Endothelial cell of umbilical vein (primary cell): ENCODE results near the gene TMEM108. TPM values are rescaled to one million over a fixed set of nuclear protein-coding genes. Genes with fewer than 3 reads are reported as not detected.

ENCODE experiments used
- BruUV-seq: library from RNA; stranded (reverse); fragments of 400-500 nt; replicated peaks from 2 replicates; lab custom pipeline; 2021; lab: Mats Ljungman, UMichigan
- CTCF ChIA-PET: fragments of 300-600, 350-600 bp; sonication (Branson Sonifier 250); formaldehyde crosslinking; loops from one replicate; lab custom pipeline; 2021; ENCODE audit warnings: antibody characterized with exemption, inconsistent platforms; lab: Charles Lee
- POLR2A ChIA-PET: fragments of 300-600, 350-600 bp; sonication (Branson Sonifier 250); formaldehyde crosslinking; loops from one replicate; lab custom pipeline; 2021; ENCODE audit warnings: antibody characterized with exemption, inconsistent platforms; lab: Charles Lee
- DNase-seq: peaks from one replicate; pipeline ENCODE4 v3.0.0-alpha.2; 2011; ENCODE audit warnings: low read depth, low spot score
- FAIRE-seq: peaks from 2 replicates; lab custom pipeline; 2011; peaks lifted over from hg19 to GRCh38; lab: Jason Lieb, UNC
- H2AFZ ChIP-seq: 2 replicates; pipeline ENCODE4 v1.6.0; 2012; ENCODE audit warnings: low read depth, low read length, control low read depth, inconsistent platforms
- H3K27ac ChIP-seq: 2 replicates; pipeline ENCODE4 v1.5.1; 2011; ENCODE audit warnings: low read depth, mild to moderate bottlenecking, control low read depth, low read length, moderate library complexity; ENCODE audit not compliant: insufficient read depth
- H3K27me3 ChIP-seq, 2 experiments: 2 replicates each; pipeline versions ENCODE4 v1.6.0 to v1.6.1; 2011; ENCODE audit warnings: low read length in 2 of 2, mixed read lengths in 1 of 2; ENCODE audit not compliant: control insufficient read depth in 2 of 2, insufficient read depth in 2 of 2
- H3K36me3 ChIP-seq, 2 experiments: 2 replicates in 1 of 2; 3 replicates in 1 of 2; pipeline ENCODE4 v1.5.1; 2011; ENCODE audit warnings: low read length in 2 of 2, mild to moderate bottlenecking in 1 of 2, moderate library complexity in 1 of 2; ENCODE audit not compliant: control insufficient read depth in 2 of 2, insufficient read depth in 2 of 2; ENCODE audit errors: extremely low read depth in 1 of 2
- H3K4me1 ChIP-seq: 3 replicates; pipeline ENCODE4 v1.5.1; 2011; ENCODE audit warnings: mild to moderate bottlenecking, low read length; ENCODE audit not compliant: control insufficient read depth, insufficient read depth; ENCODE audit errors: extremely low read depth
- H3K4me2 ChIP-seq: 2 replicates; pipeline ENCODE4 v1.6.1; 2011; ENCODE audit warnings: low read length, control low read depth, mixed read lengths; ENCODE audit not compliant: insufficient read depth
- H3K4me3 ChIP-seq, 3 experiments: fragments of 200-600 bp in 1 of 3; sonication (generic), shearing (Covaris generic) in 1 of 3; replicated peaks in 1 of 3; 2 replicates each; pipeline ENCODE4 v1.5.1; 2011 to 2016; ENCODE audit warnings: control low read depth in 3 of 3, low read length in 3 of 3, mild to moderate bottlenecking in 2 of 3, inconsistent platforms in 1 of 3, low read depth in 1 of 3, moderate library complexity in 1 of 3; ENCODE audit not compliant: insufficient read depth in 1 of 3
- H3K79me2 ChIP-seq: 2 replicates; pipeline ENCODE4 v1.6.0; 2012; ENCODE audit warnings: low read length, inconsistent platforms; ENCODE audit not compliant: control insufficient read depth, insufficient read depth
- H3K9ac ChIP-seq: replicated peaks from 2 replicates; pipeline ENCODE3; 2011; ENCODE audit warnings: low read length, control low read depth; ENCODE audit not compliant: insufficient read depth; ENCODE audit errors: extremely low read depth
- H3K9me1 ChIP-seq: replicated peaks from 3 replicates; pipeline ENCODE4 v1.6.0; 2011; ENCODE audit warnings: mild to moderate bottlenecking, low read length; ENCODE audit not compliant: control insufficient read depth, insufficient read depth; ENCODE audit errors: extremely low read depth
- H3K9me3 ChIP-seq: replicated peaks from 2 replicates; pipeline ENCODE4 v1.5.1; 2012; ENCODE audit warnings: low read length, inconsistent platforms; ENCODE audit not compliant: control insufficient read depth, insufficient read depth
- H4K20me1 ChIP-seq: replicated peaks from 2 replicates; pipeline ENCODE3; 2011; ENCODE audit warnings: mild to moderate bottlenecking, low read length; ENCODE audit not compliant: control insufficient read depth, insufficient read depth; ENCODE audit errors: extremely low read depth
- CTCF ChIP-seq, 2 donors: IDR thresholded peaks; 1 replicate in 1 of 2; 2 replicates in 1 of 2; pipeline ENCODE4 v1.5.1; 2011; ENCODE audit warnings: low read length in 2 of 2, mild to moderate bottlenecking in 2 of 2, moderate library complexity in 2 of 2, control low read depth in 1 of 2, inconsistent platforms in 1 of 2, low read depth in 1 of 2; ENCODE audit not compliant: insufficient read depth in 1 of 2; ENCODE audit errors: extremely low read depth in 1 of 2
- EZH2 ChIP-seq: IDR thresholded peaks from 2 replicates; pipeline ENCODE4 v1.6.1; 2012; ENCODE audit warnings: borderline replicate concordance, low read depth, mild to moderate bottlenecking, moderate library complexity, low read length, inconsistent platforms; ENCODE audit not compliant: severe bottlenecking
- FOS ChIP-seq: IDR thresholded peaks from 2 replicates; pipeline ENCODE4 v1.6.1; 2011; ENCODE audit warnings: mild to moderate bottlenecking, low read length, moderate library complexity, borderline replicate concordance; ENCODE audit not compliant: insufficient read depth
- GATA2 ChIP-seq: IDR thresholded peaks from 2 replicates; pipeline ENCODE4 v1.7.0; 2011; ENCODE audit warnings: low read depth, mild to moderate bottlenecking, moderate library complexity, mixed read lengths, low read length; ENCODE audit not compliant: insufficient read length, insufficient read depth
- JUN ChIP-seq: IDR thresholded peaks from 2 replicates; pipeline ENCODE4 v1.6.1; 2011; ENCODE audit warnings: borderline replicate concordance, low read depth; ENCODE audit not compliant: insufficient read length, insufficient read depth
- MAX ChIP-seq: IDR thresholded peaks from 2 replicates; pipeline ENCODE4 v1.6.1; 2011; ENCODE audit not compliant: insufficient read depth, insufficient read length
- MYC ChIP-seq: IDR thresholded peaks from one replicate; pipeline ENCODE4 v1.6.1; 2011; ENCODE audit warnings: mild to moderate bottlenecking, low read depth, low read length
- POLR2A ChIP-seq: IDR thresholded peaks from 2 replicates; pipeline ENCODE4 v1.6.1; 2012; ENCODE audit warnings: low read depth, mild to moderate bottlenecking, control low read depth, low read length
- POLR2AphosphoS5 ChIP-seq: IDR thresholded peaks from 2 replicates; pipeline ENCODE4 v1.6.1; 2012; ENCODE audit warnings: low read depth, mild to moderate bottlenecking, control low read depth, low read length, moderate library complexity; ENCODE audit not compliant: insufficient read depth
- dilution Hi-C: fragments of 300-500 bp; cut with MboI; formaldehyde crosslinking; loops from one replicate; pipeline ENCODE4 v1.15.0; 2019; ENCODE audit warnings: low sequenced_read_pairs; ENCODE audit not compliant: extremely low pct_ligation_motif_present
- intact Hi-C: fragments of 100-400 bp; cut with micrococcal nuclease; formaldehyde crosslinking; loops from one replicate; pipeline ENCODE4 v1.10.0; 2022
- polyA plus RNA-seq, 4 experiments: library from polyadenylated mRNA; depleted of rRNA in 3 of 4; stranded (reverse) in 3 of 4; unstranded in 1 of 4; fragments of >200 nt; gene quantifications; 2 replicates each; pipeline versions ENCODE4 v1.2.1 to v1.2.3, GENCODE V29; 2011 to 2012; ENCODE audit warnings: missing spikeins in 1 of 4
- total RNA-seq: library from RNA; stranded (reverse); gene quantifications from 2 replicates; pipeline ENCODE4 v1.2.3, GENCODE V29; 2021

TMEM108 gene
- total and polyA plus RNA-seq, 2 donors (not counting 3 experiments of a cell fraction or from before 2014, with no cell fraction given): 0.40 to 1.1 TPM

GRCh38 chr3:133259767-133260166 is 221.6 kb downstream of the TMEM108 start:
- H2AFZ ChIP-seq: no peak overlapping the region
- no peak overlapping the region for H3K9ac ChIP-seq
- no peak overlapping the region for H3K4me3 ChIP-seq
- dilution Hi-C loops (no loop called here), intact Hi-C loops (no loop called here)
- no TSS peak for BruUV-seq
- TF ChIP-seq POLR2AphosphoS5 (no peak), MYC (no peak), CTCF (IDR thresholded peaks at IDR 0.05; ENCODE audit: extremely low read depth in 1 of 2, insufficient read depth in 1 of 2, low read depth in 1 of 2, low read length in 2 of 2) (no peak), GATA2 (no peak), POLR2A (no peak), JUN (no peak), FOS (no peak), EZH2 (no peak), MAX (no peak)
- CTCF ChIA-PET: no interaction called here
- no peaks in the 10 kb centered on the region for H3K9me1 ChIP-seq
- H3K4me1 ChIP-seq: no peaks in the 10 kb centered on the region
- no peak overlapping the region for H3K27ac ChIP-seq
- DNase-seq (no peak), FAIRE-seq (no peak)
- POLR2A ChIA-PET: no interaction called here
- H4K20me1 ChIP-seq: no peaks in the 10 kb centered on the region
- H3K79me2 ChIP-seq: no peaks in the 10 kb centered on the region
- H3K9me3 ChIP-seq: no peaks in the 10 kb centered on the region
- H3K27me3 ChIP-seq: peaks cover 4 to 6% of the 10 kb centered on the region in 2 experiments
- no peaks in the 10 kb centered on the region for H3K36me3 ChIP-seq
- no peak overlapping the region for H3K4me2 ChIP-seq
